HUDEP-2 (cell line): ENCODE data around the gene ZBTB8OS.

ENCODE experiments used
- DNase-seq, 76 experiments: peaks; one replicate each; lab custom pipeline; 2025; ENCODE audit not compliant: unreplicated experiment in 76 of 76; lab: John Stamatoyannopoulos, UW

The ZBTB8OS gene

DNA sequence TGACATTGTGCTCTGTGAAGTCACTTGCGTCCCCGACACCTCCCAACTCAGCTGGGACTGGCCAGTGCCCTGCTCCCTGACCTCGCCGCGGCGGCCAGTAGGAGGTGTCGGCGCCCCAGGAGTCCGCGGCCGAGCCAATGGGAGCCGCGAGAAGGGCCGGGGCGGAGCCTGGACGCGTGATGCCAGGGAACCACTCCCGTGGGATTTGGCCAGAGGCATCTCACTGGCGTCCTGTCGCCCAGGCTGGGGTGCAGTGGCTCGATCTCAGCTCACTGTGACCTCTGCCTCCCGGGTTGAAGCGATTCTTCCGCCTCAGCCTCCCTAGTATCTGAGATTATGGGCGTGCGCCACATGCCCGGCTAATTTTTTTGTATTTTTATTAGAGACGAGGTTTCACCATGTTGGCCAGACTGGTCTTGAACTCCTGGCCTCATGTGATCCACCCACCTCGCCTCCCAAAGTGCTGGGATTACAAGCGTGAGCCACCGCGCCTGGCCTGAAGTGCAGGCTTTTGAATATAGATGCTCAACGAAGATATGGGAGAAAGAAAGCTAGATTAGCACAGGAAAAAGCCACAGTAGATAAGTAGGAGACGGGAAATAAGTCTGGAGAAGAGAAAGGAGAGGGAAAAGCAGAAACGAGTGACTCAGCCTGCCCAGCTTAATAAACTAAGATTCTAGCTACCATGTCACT is 38.0 kb downstream of the ZBTB8OS start:
- DNase-seq = peak in 53 of 76 experiments; percentile 5 to 69 (median 43)

DNA sequence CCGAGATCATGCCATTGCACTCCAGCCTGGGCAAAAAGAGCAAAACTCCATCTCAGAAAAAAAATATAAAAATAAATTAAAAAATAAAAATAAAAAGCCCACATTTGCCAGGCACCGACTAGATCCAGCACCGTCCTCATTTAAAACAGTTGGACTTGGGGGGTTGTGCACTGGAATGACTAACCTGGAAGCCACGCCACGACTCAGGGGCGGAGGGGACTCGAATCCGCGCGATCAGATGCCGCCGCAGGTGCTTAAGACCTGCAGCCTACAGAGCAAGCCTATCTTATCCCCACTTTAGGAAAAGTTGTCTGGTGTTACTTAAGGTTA is 38.5 kb downstream of the ZBTB8OS start:
- DNase-seq = no peak

GRCh38 chr1:32609180-32609579 is 41.2 kb downstream of the ZBTB8OS start:
- no peak for DNase-seq

GRCh38 chr1:32606565-32607371 is 43.6 kb downstream of the ZBTB8OS start:
- no peak for DNase-seq

DNA sequence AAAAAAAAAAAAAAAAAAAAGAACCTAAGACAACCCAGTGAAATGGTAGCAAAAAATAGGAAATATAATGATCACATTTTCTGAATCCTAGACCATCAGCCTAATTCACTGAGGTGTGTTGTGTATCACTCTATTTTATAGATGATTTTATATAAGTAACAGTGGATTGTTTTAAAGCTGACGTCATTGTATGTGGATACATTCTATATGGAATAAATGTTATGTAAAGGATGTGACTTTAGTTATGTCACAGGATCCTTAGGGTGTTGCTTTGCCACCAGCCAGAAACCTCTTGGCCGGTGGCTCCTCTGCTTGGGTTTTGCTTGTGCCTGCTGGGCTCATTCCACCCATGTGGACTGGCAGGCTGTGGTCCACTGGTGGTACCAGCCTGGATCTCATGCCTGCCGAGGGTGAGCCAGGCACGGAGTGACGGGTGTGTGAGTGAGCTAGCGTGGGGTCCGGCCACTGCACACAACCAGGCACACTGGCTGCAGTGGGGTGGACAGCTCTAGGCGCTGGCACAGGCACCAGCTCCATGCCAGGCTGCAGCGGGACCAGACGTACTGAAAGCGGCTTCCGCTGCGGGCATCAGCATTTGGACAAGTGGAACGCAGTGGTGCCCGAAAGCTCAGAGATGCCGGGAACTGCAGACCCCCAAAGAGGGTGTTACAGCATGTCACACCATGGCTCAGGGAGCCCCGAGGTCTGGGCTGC is 44.5 kb downstream of the ZBTB8OS start:
- no peak for DNase-seq

- DNase-seq = no peak
Measured at GRCh38 chr1:32600034-32600433, 50.3 kb downstream of the ZBTB8OS start.

DNA sequence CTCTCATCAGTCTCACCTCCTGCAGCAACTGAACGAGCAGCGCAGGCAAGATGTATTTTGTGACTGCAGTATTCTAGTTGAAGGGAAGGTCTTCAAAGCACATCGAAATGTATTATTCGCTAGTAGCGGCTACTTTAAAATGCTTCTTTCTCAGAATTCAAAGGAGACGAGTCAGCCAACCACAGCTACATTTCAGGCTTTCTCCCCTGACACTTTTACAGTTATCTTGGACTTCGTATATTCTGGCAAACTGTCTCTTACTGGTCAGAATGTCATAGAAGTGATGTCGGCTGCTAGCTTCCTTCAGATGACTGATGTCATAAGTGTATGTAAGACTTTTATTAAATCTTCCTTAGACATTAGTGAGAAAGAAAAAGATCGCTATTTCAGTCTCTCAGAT is 57.4 kb downstream of the ZBTB8OS start:
- DNase-seq = no peak

GRCh38 chr1:32580348-32581017 is 69.9 kb downstream of the ZBTB8OS start:
- DNase-seq = no peak
